BJ (cell line): ENCODE data around the gene SLC22A31. TPM values are rescaled to one million over a fixed set of nuclear protein-coding genes. Genes with fewer than 3 reads are reported as not detected.

Experiments
- CTCF ChIA-PET: fragments of 350-600 bp; formaldehyde crosslinking; extraction: SDS; loops from one replicate; lab custom pipeline; 2021; ENCODE audit warnings: antibody characterized with exemption, inconsistent platforms; lab: Yijun Ruan, JAX
- POLR2A ChIA-PET: fragments of 300-600 bp; sonication (Branson Sonifier 250); formaldehyde crosslinking; extraction: SDS; loops from one replicate; lab custom pipeline; 2021; ENCODE audit warnings: antibody characterized with exemption; lab: Charles Lee
- DNase-seq: peaks from one replicate; pipeline ENCODE4 v3.0.0-alpha.2; 2011; ENCODE audit warnings: low read depth
- H3K27me3 ChIP-seq: 2 replicates; pipeline ENCODE4 v1.6.0; 2011; ENCODE audit warnings: low read length; ENCODE audit not compliant: control insufficient read depth, insufficient read depth
- H3K36me3 ChIP-seq: 2 replicates; pipeline ENCODE4 v1.5.1; 2011; ENCODE audit warnings: low read length; ENCODE audit not compliant: control insufficient read depth, insufficient read depth
- H3K4me3 ChIP-seq: 2 replicates; pipeline ENCODE4 v1.5.1; 2011; ENCODE audit warnings: low read depth, mild to moderate bottlenecking, control low read depth, low read length
- polyA plus RNA-seq: library from polyadenylated mRNA; depleted of rRNA; stranded (reverse); fragments of >200 nt; gene quantifications from 2 replicates; pipeline ENCODE4 v1.2.3, GENCODE V29; 2011; rRNA removed
- TF ChIP-seq, protein P1 (sequence below): IDR thresholded peaks from 2 replicates; pipeline ENCODE4 v1.5.1; 2011; ENCODE audit warnings: low read depth, mild to moderate bottlenecking, control low read depth, inconsistent platforms, low read length, moderate library complexity; ENCODE audit not compliant: insufficient read depth

The SLC22A31 gene
- polyA plus RNA-seq, 1 experiment: 0.11 TPM

DNA sequence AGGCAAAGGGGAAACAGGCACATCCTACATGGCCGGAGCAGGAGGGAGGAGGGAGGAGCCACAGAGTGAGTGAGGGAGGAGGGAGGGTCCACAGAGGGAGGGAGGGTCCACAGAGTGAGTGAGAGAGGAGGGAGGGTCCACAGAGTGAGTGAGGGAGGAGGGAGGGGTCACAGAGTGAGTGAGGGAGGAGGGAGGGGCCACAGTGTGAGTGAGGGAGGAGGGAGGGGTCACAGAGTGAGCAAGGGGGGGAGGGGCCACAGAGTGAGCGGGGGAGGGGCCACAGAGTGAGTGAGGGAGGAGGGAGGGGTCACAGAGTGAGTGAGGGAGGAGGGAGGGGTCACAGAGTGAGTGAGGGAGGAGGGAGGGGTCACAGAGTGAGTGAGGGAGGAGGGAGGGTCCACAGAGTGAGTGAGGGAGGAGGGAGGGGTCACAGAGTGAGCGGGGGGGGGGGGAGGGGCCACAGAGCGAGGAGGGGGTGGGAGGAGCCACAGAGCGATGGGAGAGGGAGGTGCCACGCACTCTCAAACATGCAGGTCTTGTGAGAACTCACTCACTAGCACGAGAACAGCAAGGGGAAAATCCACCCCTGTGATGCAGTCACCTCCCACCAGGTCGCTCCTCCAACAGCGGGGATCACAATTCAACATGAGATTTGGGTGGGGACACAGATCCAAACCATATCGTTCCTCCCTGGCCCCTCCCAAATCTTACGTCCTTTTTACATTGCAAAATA lies 53.1 kb downstream of the SLC22A31 start:
- POLR2A ChIA-PET: no interaction called here
- Histone ChIP-seq H3K36me3 (peaks cover 8% of the 10 kb centered on the region), H3K4me3 (no peak overlapping the region), H3K27me3 (no peaks in the 10 kb centered on the region)
- CTCF ChIA-PET: no interaction called here
- TF ChIP-seq, protein P1, sequence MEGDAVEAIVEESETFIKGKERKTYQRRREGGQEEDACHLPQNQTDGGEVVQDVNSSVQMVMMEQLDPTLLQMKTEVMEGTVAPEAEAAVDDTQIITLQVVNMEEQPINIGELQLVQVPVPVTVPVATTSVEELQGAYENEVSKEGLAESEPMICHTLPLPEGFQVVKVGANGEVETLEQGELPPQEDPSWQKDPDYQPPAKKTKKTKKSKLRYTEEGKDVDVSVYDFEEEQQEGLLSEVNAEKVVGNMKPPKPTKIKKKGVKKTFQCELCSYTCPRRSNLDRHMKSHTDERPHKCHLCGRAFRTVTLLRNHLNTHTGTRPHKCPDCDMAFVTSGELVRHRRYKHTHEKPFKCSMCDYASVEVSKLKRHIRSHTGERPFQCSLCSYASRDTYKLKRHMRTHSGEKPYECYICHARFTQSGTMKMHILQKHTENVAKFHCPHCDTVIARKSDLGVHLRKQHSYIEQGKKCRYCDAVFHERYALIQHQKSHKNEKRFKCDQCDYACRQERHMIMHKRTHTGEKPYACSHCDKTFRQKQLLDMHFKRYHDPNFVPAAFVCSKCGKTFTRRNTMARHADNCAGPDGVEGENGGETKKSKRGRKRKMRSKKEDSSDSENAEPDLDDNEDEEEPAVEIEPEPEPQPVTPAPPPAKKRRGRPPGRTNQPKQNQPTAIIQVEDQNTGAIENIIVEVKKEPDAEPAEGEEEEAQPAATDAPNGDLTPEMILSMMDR: no peak
- no peak for DNase-seq

DNA sequence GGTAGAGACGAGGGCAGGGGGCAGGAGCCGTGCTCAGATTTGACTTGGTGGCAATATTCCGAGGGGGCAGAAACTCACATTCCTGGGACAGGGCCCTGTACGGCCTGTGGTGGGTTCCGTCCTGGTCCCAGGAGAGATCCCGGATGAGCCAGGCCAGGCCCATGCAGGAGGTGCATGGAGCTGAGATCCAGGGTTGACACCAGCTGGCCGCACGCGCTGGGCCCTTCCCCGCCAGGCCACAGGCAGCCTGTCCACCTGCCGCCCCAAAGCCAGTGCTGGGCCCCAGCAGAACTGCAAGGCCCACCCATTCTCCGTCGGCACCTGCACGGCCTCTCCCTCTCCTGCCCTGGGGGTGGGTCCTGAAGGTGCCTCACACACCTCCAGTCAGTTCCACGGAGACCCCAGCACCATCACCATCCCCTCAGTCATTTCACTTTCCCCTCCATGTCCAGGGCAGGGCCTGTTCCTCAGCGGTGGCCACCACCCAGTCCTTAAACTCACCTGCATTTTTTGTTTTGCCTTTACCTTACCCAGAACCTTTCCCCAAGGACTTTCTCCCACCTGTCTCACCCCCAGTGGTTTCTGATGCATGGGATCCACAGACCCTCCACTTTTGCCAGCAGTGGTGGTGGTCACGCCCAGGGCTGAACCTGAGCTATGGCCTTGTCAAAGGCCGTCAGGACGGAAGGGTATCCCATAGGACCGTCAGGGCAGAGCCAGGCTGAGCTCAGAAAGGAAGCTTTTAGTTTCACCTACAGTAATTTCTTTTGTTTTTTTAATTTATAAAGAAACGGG lies 53.9 kb downstream of the SLC22A31 start:
- Histone ChIP-seq H3K27me3 (no peaks in the 10 kb centered on the region), H3K4me3 (no peak overlapping the region), H3K36me3 (peaks cover 11% of the 10 kb centered on the region)
- POLR2A ChIA-PET: no interaction called here
- TF ChIP-seq, protein P1: no peak
- DNase-seq: no peak
- CTCF ChIA-PET: no interaction called here

Other genes with a start within 250 kb of the SLC22A31 start
- not detected in 2 replicates for gene CBFA2T3, start 223.3 kb downstream of the SLC22A31 start, polyA plus RNA-seq
- gene ACSF3, start 106.7 kb downstream of the SLC22A31 start, polyA plus RNA-seq: 10.3 and 12.5 TPM in 2 replicates
- 0.04 and 0.07 TPM in 2 replicates for gene CDH15, start 28.8 kb downstream of the SLC22A31 start, polyA plus RNA-seq
- gene ZNF778, start 17.2 kb upstream of the SLC22A31 start, polyA plus RNA-seq: 5.5 and 5.9 TPM in 2 replicates